NK-92 (cell line): Measurements from ENCODE around the gene PATZ1.

Experiments
- DNase-seq: peaks from one replicate; lab custom pipeline; 2025; ENCODE audit not compliant: unreplicated experiment; lab: John Stamatoyannopoulos, UW

PATZ1 gene

DNA sequence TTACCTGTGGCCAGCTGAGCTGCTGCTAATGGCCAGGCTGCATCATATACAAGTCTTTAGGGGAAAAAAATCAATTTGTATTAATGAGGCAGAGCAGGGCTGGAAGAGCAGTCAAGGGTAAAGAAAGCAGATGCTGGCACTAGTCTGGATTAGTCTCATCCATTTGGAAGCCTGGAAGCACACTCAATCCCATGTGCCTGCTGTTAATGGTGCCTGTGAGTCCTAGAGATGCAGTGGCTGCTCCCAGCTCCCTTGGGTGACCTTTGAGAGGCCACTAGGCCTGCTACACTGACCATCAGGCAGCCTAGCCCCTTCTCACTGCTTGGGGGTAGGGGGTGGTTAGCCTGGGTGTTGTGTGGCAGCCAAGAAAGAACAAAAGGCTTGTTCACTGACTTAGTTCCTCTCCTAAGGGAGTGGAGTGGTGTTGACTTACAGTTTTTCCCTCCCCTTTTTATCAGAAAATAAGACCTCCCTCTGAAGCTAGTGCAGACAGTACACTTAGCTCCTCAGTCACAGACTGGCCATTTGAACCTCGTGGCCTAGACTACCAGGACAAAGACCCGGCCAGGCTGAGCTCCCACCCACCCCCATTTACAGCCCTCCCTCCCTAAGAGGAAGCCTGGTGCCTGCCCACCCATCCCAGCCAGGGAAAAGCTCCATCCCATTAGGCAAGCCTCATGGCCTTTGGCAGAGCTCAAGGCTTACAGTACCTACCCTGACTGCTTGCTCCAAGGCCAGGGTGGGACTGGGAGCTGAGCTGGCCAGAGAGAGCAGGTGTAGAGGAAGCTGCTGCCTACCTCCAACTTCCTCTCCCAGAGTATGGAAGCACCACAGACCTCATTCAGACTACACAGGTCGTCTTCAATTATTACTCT lies 61.6 kb downstream of the PATZ1 start:
- no peak for DNase-seq

- DNase-seq, result no peak
These were observed 63.2 kb downstream of the PATZ1 start for GRCh38 chr22:31282748-31283468.

DNA sequence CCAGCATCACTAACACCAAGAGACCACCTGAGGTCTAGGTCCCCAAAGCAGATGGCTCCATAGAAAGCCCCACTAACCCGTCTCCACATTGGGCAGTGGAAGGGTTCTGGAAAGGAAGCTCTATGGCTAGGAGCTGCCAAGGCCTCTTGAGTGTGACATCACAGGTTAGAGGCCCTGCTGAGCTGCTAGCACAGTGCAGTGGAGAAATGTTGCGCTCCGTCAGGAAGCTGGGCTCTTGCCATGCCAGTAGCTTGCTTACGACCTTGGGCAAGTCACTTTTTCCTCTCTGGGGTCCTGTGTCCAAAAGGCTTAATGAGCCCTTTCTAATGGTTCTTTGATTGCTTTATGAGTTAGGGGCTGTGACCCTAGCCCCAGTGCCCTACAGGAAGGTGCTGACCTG lies 64.4 kb downstream of the PATZ1 start:
- DNase-seq, result no peak

GRCh38 chr22:31279821-31280505 lies 66.2 kb downstream of the PATZ1 start:
- DNase-seq, result no peak

DNA sequence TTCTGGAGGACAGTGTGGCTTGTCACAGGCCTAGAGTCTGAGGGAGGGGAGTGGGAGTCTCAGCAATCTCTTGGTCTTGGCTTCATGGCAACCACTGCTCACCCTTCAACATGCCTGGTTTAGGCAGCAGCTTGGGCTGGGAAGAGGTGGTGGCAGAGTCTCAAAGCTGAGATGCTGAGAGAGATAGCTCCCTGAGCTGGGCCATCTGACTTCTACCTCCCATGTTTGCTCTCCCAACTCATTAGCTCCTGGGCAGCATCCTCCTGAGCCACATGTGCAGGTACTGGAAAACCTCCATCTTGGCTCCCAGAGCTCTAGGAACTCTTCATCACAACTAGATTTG lies 66.8 kb downstream of the PATZ1 start:
- DNase-seq, result no peak

GRCh38 chr22:31278626-31279326 lies 67.4 kb downstream of the PATZ1 start:
- DNase-seq, result no peak

DNA sequence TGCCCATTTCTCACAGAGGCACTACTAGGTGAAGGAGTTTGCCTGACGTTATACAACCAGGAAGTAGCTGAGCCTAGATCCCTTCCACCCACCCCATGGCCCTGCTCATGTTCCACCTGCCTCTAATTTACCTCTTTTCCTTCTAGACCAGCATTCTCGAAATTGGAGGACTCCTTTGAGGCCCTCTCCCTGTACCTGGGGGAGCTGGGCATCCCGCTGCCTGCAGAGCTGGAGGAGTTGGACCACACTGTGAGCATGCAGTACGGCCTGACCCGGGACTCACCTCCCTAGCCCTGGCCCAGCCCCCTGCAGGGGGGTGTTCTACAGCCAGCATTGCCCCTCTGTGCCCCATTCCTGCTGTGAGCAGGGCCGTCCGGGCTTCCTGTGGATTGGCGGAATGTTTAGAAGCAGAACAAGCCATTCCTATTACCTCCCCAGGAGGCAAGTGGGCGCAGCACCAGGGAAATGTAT lies 68.0 kb downstream of the PATZ1 start:
- no peak for DNase-seq

- DNase-seq, result no peak
These were observed 68.4 kb downstream of the PATZ1 start for GRCh38 chr22:31277741-31278140.

- DNase-seq, result no peak
These were observed 69.5 kb downstream of the PATZ1 start for GRCh38 chr22:31276426-31277167.
